Measurements from ENCODE around the gene RAX2. TPM values are rescaled to one million over a fixed set of nuclear protein-coding genes. Genes with fewer than 3 reads are reported as not detected.

RAX2 gene
- total and polyA plus RNA-seq, 4 donors: 0.01 TPM; not detected in 3

DNA sequence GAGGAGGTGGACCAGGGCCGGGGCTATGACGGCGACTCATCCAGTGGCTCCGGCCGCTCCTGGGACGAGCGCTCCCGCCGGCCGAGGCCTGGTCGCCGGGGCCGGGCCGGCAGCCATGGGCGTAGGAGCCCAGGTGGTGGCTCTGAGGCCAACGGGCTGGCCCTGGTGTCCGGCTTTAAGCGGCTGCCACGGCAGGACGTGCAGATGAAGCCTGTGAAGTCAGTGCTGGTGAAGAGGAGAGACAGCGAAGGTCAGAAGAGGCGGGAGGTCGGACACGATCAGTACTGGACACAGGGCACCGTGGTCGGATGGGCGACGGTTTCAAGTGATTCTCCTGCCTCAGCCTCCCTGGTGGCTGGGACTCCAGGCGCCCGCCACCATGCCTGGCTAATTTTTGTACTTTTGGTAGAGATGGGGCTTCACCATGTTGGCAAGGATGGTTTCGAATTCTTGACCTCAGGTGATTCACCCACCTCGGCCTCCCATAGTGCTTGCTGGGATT lies 41.5 kb downstream of the RAX2 start:
- Histone ChIP-seq H3K9me3 (ENCODE audit: control insufficient read depth in 4 of 4, insufficient read depth in 3 of 4, low read length in 3 of 4) (peaks cover 0 to 3% (median 1%) of the 10 kb centered on the region in 4 donors), H3K9ac (ENCODE audit: insufficient read depth in 1 of 2, low read length in 2 of 2) (no peak overlapping the region), H3K4me1 (ENCODE audit: control insufficient read depth in 5 of 5, insufficient read depth in 5 of 5, low read length in 5 of 5) (no peaks in the 10 kb centered on the region), H3K27me3 (ENCODE audit: control insufficient read depth in 3 of 3, insufficient read depth in 3 of 3, low read length in 2 of 3) (no peaks in the 10 kb centered on the region), H3K4me3 (no peak overlapping the region), H3K36me3 (ENCODE audit: control insufficient read depth in 4 of 4, insufficient read depth in 4 of 4, low read length in 4 of 4) (peaks cover 0 to 4% (median 0%) of the 10 kb centered on the region in 4 donors), H3K27ac (ENCODE audit: low read depth in 1 of 2, low read length in 1 of 2) (no peak overlapping the region)
- TF ChIP-seq CTCF (IDR thresholded peaks at IDR 0.05; ENCODE audit: control extremely low read depth, extremely low read depth): no peak
- no peak for DNase-seq
- 92 to 95% methylated on average over 32 of the region's 32 CpGs for WGBS, 2 donors
- no peak for ATAC-seq (ENCODE audit: insufficient read depth, low FRiP score)

GRCh38 chr19:3725640-3726310 lies 46.3 kb downstream of the RAX2 start:
- Histone ChIP-seq H3K4me3 (no peak overlapping the region), H3K4me1 (ENCODE audit: control insufficient read depth in 5 of 5, insufficient read depth in 5 of 5, low read length in 5 of 5) (peaks cover 0 to 2% (median 0%) of the 10 kb centered on the region in 5 donors), H3K9me3 (ENCODE audit: control insufficient read depth in 4 of 4, insufficient read depth in 3 of 4, low read length in 3 of 4) (peaks cover 0 to 2% (median 0%) of the 10 kb centered on the region in 4 donors), H3K9ac (ENCODE audit: insufficient read depth in 1 of 2, low read length in 2 of 2) (no peak overlapping the region), H3K27me3 (ENCODE audit: control insufficient read depth in 3 of 3, insufficient read depth in 3 of 3, low read length in 2 of 3) (peaks cover 0 to 17% (median 11%) of the 10 kb centered on the region in 3 donors), H3K36me3 (ENCODE audit: control insufficient read depth in 4 of 4, insufficient read depth in 4 of 4, low read length in 4 of 4) (peaks cover 0 to 4% (median 0%) of the 10 kb centered on the region in 4 donors), H3K27ac (ENCODE audit: low read depth in 1 of 2, low read length in 1 of 2) (no peak overlapping the region)
- WGBS, 2 donors: 36 to 39% methylated on average over 13 to 14 of the region's 14 CpGs
- peak in 2 of 3 donors; percentile 11 to 32 for DNase-seq
- no peak for ATAC-seq (ENCODE audit: insufficient read depth, low FRiP score)
- no peak for TF ChIP-seq CTCF (IDR thresholded peaks at IDR 0.05; ENCODE audit: control extremely low read depth, extremely low read depth)

DNA sequence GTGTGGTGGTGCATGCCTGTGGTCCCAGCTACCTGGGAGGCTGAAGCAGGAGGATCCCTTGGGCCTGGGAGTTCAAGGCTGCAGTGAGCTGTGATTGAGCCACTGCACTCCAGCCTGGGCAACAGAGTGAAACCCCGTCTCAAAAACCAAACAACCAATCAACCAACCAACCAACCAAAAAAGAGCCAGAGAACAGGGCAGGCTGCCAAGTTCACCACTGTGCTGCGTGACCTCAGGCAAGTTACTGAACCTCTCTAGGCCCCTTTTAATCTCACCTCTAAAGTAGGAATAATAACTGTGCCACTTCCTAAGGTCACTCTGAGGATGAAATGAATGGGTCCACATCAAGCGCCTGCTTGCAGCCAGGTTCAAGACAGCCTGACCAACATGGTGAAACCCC lies 46.9 kb downstream of the RAX2 start:
- WGBS, 2 donors: 57 to 71% methylated on average over 3 of the region's 3 CpGs
- ATAC-seq (ENCODE audit: insufficient read depth, low FRiP score): no peak
- Histone ChIP-seq H3K9ac (ENCODE audit: insufficient read depth in 1 of 2, low read length in 2 of 2) (no peak overlapping the region), H3K27ac (ENCODE audit: low read depth in 1 of 2, low read length in 1 of 2) (no peak overlapping the region), H3K36me3 (ENCODE audit: control insufficient read depth in 4 of 4, insufficient read depth in 4 of 4, low read length in 4 of 4) (no peaks in the 10 kb centered on the region), H3K27me3 (ENCODE audit: control insufficient read depth in 3 of 3, insufficient read depth in 3 of 3, low read length in 2 of 3) (peaks cover 0 to 19% (median 11%) of the 10 kb centered on the region in 3 donors), H3K4me3 (no peak overlapping the region), H3K4me1 (ENCODE audit: control insufficient read depth in 5 of 5, insufficient read depth in 5 of 5, low read length in 5 of 5) (peaks cover 0 to 2% (median 0%) of the 10 kb centered on the region in 5 donors), H3K9me3 (ENCODE audit: control insufficient read depth in 4 of 4, insufficient read depth in 3 of 4, low read length in 3 of 4) (peaks cover 0 to 2% (median 0%) of the 10 kb centered on the region in 4 donors)
- no peak for TF ChIP-seq CTCF (IDR thresholded peaks at IDR 0.05; ENCODE audit: control extremely low read depth, extremely low read depth)
- no peak for DNase-seq

Data from lung (tissue), 12 donors.